ENCODE data around the gene PEMT.

Gene PEMT

GRCh38 chr17:17527956-17528500, 63.5 kb downstream of the PEMT start:
- H3K4me3 ChIP-seq (ENCODE audit: severe bottlenecking): no peak overlapping the region
- H3K27ac ChIP-seq (ENCODE audit: poor library complexity, severe bottlenecking): no peak overlapping the region
- H3K27me3 ChIP-seq (ENCODE audit: insufficient read depth, poor library complexity, severe bottlenecking): no peaks in the 10 kb centered on the region
- H3K36me3 ChIP-seq (ENCODE audit: low read depth): no peaks in the 10 kb centered on the region
- DNase-seq (ENCODE audit: low spot score) (no peak), ATAC-seq (ENCODE audit: low read depth) (no peak)
- no peaks in the 10 kb centered on the region for H3K4me1 ChIP-seq (ENCODE audit: insufficient read depth, poor library complexity, severe bottlenecking)
- H3K9me3 ChIP-seq (ENCODE audit: severe bottlenecking): no peaks in the 10 kb centered on the region
- no peak for TF ChIP-seq CTCF (IDR thresholded peaks at IDR 0.05; ENCODE audit: poor library complexity, severe bottlenecking)

- Histone ChIP-seq H3K4me3 (ENCODE audit: severe bottlenecking) (no peak overlapping the region), H3K9me3 (ENCODE audit: severe bottlenecking) (no peaks in the 10 kb centered on the region), H3K4me1 (ENCODE audit: insufficient read depth, poor library complexity, severe bottlenecking) (no peaks in the 10 kb centered on the region), H3K27me3 (ENCODE audit: insufficient read depth, poor library complexity, severe bottlenecking) (no peaks in the 10 kb centered on the region), H3K27ac (ENCODE audit: poor library complexity, severe bottlenecking) (no peak overlapping the region), H3K36me3 (ENCODE audit: low read depth) (no peaks in the 10 kb centered on the region)
- TF ChIP-seq CTCF (IDR thresholded peaks at IDR 0.05; ENCODE audit: poor library complexity, severe bottlenecking): no peak
- DNase-seq (ENCODE audit: low spot score) (no peak), ATAC-seq (ENCODE audit: low read depth) (no peak)
Measured at GRCh38 chr17:17527534-17527933, 64.0 kb downstream of the PEMT start.

- H3K27me3 ChIP-seq (ENCODE audit: insufficient read depth, poor library complexity, severe bottlenecking): no peaks in the 10 kb centered on the region
- no peaks in the 10 kb centered on the region for H3K4me1 ChIP-seq (ENCODE audit: insufficient read depth, poor library complexity, severe bottlenecking)
- H3K9me3 ChIP-seq (ENCODE audit: severe bottlenecking): no peaks in the 10 kb centered on the region
- H3K4me3 ChIP-seq (ENCODE audit: severe bottlenecking): no peak overlapping the region
- DNase-seq (ENCODE audit: low spot score) (no peak), ATAC-seq (ENCODE audit: low read depth) (no peak)
- no peaks in the 10 kb centered on the region for H3K36me3 ChIP-seq (ENCODE audit: low read depth)
- no peak for TF ChIP-seq CTCF (IDR thresholded peaks at IDR 0.05; ENCODE audit: poor library complexity, severe bottlenecking)
- no peak overlapping the region for H3K27ac ChIP-seq (ENCODE audit: poor library complexity, severe bottlenecking)
Measured at GRCh38 chr17:17526369-17526768, 65.1 kb downstream of the PEMT start.

- Histone ChIP-seq H3K27me3 (ENCODE audit: insufficient read depth, poor library complexity, severe bottlenecking) (no peaks in the 10 kb centered on the region), H3K9me3 (ENCODE audit: severe bottlenecking) (no peaks in the 10 kb centered on the region), H3K27ac (ENCODE audit: poor library complexity, severe bottlenecking) (no peak overlapping the region), H3K4me3 (ENCODE audit: severe bottlenecking) (no peak overlapping the region), H3K4me1 (ENCODE audit: insufficient read depth, poor library complexity, severe bottlenecking) (no peaks in the 10 kb centered on the region), H3K36me3 (ENCODE audit: low read depth) (no peaks in the 10 kb centered on the region)
- DNase-seq (ENCODE audit: low spot score) (no peak), ATAC-seq (ENCODE audit: low read depth) (no peak)
- TF ChIP-seq CTCF (IDR thresholded peaks at IDR 0.05; ENCODE audit: poor library complexity, severe bottlenecking): no peak
Measured at GRCh38 chr17:17525956-17526355, 65.6 kb downstream of the PEMT start.

- Histone ChIP-seq H3K9me3 (ENCODE audit: severe bottlenecking) (no peaks in the 10 kb centered on the region), H3K4me3 (ENCODE audit: severe bottlenecking) (no peak overlapping the region), H3K27me3 (ENCODE audit: insufficient read depth, poor library complexity, severe bottlenecking) (no peaks in the 10 kb centered on the region), H3K4me1 (ENCODE audit: insufficient read depth, poor library complexity, severe bottlenecking) (no peaks in the 10 kb centered on the region), H3K27ac (ENCODE audit: poor library complexity, severe bottlenecking) (no peak overlapping the region), H3K36me3 (ENCODE audit: low read depth) (no peaks in the 10 kb centered on the region)
- no peak for DNase-seq (ENCODE audit: low spot score)
- no peak for ATAC-seq (ENCODE audit: low read depth)
- no peak for TF ChIP-seq CTCF (IDR thresholded peaks at IDR 0.05; ENCODE audit: poor library complexity, severe bottlenecking)
Measured at GRCh38 chr17:17525311-17525710, 66.2 kb downstream of the PEMT start.

Measured in RWPE2 (cell line).